Measurements from ENCODE around the gene STRN4.

The STRN4 gene

DNA sequence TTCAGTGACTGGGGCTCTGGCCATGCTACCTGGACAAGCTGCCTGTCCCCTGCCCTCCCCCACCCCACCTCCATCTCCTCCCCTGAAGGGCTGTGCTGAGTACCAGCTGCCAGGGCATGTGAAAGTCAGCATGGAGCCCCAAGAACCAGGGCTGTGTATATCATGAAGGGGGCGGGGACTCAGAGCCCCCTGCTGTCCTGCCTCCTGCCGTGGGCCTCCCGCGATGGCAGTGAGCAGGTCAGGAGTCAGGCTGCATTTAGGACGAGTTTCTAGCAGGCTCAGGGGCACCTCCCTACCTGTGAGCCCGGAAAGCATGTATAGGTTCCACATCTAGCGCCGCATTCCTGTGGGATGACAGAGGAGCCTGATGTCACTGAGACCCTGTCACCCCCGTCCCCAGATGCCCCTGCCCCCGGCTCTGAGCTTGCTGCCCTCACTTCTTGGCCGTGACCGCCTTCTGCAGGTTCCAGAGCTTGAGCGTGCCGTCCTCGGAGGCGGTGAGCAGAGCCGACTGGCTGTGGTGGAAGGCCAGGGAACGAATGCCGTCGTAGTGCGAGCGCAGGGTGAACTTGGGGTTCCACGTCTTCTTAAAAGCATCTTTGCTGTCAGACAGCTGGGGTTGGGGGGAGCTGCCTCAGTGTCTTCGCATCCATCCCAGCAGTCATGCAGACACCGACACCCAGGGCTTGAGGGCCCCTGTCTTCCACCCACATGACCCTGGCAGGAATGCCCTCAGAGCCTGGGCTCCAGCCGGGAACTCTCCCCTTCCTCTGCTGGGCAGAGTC is 21.0 kb downstream of the STRN4 start:
- DNase-seq (ENCODE audit: low read depth in 2 of 2) = no peak

DNA sequence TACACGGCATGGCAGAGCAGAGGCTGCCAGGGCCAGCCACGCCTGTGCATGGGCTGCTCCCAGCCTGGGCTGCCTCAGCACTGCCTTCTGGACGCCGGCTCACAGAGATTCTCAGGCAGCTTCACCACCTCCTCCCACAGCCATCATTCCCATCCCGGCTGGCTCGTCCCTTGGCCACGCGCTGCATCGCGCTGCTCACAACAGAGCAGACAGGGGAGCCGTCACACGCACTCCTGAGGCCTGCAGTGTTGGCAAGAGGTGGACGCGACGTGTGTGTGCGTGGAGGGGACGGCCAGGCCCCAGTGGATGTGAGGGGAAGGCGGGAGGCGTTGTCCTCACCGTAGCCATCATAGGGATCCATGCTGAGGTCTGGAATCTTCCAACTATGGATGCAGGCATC is 21.8 kb downstream of the STRN4 start:
- DNase-seq (ENCODE audit: low read depth in 2 of 2) = no peak

DNA sequence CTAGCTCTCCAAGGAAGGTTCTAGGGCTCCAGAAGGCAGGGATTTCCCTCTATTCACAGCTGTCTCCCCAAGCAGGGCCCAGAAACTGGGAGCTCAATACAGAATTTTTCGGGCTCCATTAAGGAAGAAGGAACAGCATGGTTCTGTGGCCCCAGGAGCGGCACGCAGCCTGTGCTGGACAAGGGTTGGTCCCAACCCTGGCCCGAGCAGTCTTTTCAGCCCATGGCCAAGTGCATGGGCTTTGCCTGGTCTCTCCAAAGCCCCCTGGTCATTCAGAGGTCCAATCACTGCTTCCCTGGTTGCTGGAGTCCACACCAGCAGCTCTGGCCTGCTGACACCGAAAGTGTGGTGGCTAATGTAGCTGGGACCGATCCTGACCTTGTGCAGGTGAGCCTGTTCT is 22.8 kb downstream of the STRN4 start:
- no peak for DNase-seq (ENCODE audit: low read depth in 2 of 2)

DNA sequence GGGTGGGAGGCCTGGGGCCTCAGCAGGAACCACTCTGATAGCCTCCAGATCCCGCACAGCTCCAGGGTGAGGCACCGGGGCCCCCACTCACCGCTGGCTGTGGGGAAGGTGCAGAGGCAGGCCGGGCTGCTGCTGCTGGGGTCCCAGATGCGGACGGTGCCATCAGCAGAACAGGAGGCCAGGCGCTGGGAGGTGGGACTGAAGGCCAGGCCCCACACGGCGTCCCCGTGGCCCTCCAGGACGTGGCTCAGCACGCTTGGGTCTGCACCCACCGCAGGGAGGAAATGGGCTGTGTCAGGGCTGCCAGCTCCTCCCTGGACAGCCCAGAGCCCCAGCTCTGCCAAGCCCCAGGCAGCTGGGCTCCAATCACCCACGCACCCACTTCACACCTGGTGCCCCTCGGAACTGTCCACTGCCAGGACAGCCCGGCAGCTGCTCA is 23.2 kb downstream of the STRN4 start:
- no peak for DNase-seq (ENCODE audit: low read depth in 2 of 2)

DNA sequence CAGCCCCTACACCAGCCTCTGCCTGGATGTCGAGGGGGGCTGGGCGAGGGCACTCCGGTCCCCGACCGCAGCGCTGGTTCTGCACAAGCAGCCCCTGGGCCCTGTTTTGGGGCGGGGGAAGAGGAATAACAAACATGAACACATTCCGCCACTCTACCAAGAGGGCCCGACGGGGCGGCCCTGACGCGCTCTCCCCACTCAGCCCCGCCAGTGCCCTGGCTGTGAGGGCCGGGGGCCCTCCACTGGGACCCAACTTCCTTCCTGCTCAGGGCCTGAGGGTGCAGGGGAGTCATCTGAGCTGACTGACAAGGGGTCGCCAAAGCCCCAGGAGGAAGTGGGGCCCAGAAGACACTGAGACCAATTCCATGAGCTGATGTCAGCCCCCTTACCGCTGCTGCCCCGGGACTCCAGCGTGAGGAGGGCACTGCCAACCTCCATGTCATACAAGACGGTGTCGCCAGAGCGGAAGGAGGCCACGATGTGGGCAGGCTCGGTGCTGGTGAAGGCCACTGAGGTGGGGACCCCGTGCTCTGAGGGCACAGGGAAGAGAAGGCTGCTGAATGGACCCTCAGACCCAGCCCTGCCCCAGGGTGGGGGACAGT is 23.7 kb downstream of the STRN4 start:
- no peak for DNase-seq (ENCODE audit: low read depth in 2 of 2)

DNA sequence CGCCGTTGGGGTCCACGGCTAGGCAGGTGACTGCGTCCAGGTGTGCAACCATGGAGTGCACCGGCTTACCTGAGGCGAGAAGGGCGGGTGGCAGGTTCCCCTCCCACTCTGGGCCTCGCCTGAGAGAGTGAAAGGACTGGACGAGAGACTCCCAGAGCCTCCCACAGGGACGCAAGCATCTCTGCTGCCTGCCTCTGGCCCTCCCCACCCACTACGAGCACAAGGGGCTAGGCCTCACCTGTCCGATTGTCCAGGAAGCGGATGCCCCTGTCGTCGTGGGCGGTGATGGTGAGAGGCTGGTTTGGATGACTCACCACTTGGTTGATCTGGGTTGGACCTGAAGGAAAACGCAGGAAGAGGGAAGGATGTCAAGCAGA is 24.3 kb downstream of the STRN4 start:
- DNase-seq (ENCODE audit: low read depth in 2 of 2) = no peak

DNA sequence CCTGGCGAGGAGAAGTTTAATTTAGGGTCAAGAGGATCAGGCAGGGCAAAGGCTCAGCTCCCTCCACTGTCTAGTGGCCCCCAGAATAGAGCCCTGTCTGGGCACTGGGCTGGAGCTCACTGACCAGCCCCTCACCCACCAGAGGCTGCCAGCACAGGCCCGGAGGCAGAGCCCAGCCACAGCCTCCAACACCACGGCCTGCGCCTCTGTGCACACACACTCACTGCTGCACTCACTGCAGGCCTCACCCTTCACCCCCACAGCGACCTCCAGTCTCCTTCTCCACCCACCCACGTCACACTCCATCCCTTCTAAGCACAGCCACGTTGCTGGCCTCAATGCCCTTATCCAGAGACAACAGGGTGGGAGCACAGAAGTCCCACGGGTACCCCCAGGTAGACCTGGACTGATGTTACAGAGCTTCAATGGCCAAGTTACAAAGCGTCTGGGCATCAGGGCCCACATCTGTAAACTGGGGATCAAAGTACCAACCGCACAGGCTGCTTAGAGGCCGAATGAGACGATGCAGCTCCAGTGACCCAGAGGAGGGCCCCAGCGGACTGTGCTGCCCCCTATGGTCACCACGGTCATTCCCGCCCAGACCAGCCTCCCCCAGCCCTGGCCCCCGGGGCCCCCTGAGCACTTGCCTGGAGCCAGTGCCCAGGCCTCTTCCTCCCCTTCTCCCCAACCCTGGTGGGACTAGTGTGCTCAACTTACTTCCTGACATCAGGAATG is 24.8 kb downstream of the STRN4 start:
- DNase-seq (ENCODE audit: low read depth in 2 of 2) = no peak

DNA sequence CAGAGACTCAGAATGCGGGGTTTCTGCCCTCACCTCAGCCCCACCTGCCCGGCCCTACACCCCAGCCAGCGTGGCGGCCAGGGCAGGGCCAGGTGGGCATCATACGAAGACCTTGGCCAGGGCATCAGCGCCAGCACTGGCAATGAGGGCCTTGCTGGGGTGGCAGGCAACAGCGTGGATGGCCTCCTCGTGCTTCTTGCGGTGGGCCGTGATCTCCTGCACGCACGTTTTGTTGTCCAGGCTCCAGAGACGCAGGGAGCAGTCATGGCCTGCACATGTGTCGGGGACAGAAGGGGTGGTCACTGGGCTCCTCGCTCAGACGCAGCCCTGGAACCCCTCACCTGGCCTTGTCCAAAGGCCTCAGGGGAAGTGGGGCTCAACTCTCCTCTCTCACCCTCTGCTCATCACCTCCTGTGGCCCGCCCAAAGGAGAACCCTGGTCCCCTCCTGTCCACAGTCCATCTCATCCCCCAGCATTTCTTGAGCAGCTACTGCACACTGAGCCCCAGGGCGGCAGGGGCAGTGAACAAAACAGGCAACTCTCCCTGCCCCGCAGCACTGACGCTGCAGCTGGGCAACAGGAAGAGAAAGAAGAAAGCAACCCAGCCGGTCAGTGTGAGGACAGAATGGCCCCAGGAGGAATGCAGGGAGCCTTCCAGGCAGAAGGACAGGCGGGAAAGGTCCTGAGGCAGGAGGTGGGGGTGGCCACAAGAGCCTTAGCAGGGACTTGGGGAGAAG is 25.6 kb downstream of the STRN4 start:
- DNase-seq (ENCODE audit: low read depth in 2 of 2) = no peak

DNA sequence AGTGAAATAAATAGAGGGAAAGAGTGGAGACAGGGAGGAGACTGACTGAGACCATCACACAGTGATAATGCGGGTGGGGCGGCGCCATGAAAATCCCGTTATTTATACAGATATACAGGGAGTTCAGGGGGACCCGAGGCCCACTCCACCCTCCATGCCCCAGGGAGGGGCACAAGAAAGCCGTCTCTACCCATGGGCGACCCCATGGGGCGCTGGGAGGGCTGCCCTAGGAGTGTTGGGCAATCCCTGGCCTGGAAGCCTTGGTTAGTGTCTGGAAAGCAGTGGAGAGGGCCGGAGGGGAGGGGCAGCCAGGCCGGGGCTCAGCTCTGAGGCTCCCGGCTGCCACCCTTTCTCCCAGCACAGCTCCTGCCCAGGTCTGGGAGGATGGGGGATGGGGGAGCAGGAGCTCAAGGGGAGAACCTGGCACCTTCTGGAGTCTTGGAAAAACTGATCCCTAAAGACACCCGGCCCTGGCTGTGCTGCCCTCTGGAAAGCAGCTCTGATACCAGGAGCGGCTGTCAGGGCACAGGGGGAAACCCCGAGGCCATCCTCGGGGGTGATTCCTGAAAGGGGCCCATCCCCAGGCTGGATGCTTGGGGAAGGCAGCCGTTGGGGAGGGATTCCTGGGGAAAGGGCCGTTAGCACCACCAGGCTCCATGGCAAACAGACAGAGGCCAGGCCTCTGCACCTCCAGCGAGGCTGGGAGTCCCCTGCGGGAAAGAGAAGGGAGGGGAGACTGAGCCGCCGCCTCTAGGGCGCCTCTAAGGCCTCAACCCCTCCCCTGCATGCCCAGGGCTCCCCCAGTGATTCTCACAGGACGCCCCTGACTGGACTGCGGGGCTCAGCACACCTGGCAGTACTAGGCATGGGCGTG is 26.4 kb downstream of the STRN4 start:
- DNase-seq (ENCODE audit: low read depth in 2 of 2) = no peak

DNA sequence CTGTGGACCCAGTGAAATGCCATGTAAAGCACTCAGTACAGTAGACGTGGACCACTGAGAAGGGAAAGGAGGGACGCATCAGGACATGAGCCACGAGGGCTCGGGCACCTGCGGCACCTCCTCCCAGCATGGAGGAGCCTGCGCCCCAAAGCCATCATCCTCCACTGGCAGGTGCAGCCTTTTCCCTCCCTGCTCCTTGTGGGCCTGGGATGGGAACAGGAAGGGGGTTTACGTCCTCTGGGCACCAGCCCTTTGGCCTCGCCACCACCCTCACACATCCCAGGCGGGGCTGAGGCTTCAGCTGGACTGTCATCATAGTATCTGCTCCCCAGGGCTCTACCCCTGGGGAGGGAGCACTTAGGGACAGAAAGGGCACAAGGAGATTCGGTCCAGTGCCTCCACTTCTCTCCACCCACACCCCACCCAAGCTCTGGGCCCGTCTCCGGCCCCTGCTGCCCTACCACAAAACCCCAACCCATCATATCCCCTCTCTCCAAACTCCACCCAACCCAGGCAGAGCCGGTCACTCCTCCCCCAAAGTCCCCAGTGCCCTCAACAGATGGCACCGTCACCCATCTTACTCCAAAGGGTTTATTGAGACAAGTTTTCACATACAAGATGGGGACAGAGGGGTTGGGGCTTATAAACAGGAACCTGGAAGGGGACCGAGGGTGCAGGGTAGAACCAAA is 27.2 kb downstream of the STRN4 start:
- no peak for DNase-seq (ENCODE audit: low read depth in 2 of 2)

DNA sequence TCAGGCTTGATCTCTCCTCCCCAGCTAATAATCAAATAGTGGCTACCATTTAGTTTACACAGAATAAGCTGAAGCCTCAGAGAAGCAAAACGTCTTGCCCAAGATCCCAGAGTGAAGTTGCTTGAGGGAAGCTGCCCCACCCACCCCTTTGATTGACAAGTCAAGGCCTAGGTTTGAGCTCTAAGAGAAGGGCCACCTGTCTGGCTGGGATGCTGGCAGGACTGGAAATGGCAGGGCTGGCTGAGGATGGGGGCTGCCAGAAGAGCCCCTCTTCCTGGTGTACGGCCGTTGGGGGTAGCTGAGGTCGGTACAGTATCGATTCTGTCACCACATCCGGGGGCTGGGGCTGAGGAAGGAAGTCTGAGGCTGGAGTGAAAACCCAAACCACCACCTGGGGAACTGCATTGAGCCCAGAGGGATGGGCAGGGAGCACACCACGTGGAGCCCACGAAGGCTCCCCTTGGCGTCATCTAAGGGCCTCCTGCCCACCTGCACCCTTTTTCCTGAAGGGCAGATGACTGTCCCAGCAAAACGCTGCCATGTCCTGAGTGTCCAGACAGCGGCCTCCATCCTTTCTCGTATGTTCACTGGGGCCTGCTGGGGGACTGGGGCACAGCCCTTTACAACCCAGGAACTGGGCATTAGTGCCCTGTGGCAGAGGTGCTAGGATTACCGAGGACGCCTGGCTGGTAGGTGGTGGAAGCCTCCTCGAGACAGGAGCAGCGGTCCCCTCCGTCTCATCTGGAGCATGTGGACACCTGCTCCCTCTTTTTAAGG is 27.9 kb downstream of the STRN4 start:
- no peak for DNase-seq (ENCODE audit: low read depth in 2 of 2)

DNA sequence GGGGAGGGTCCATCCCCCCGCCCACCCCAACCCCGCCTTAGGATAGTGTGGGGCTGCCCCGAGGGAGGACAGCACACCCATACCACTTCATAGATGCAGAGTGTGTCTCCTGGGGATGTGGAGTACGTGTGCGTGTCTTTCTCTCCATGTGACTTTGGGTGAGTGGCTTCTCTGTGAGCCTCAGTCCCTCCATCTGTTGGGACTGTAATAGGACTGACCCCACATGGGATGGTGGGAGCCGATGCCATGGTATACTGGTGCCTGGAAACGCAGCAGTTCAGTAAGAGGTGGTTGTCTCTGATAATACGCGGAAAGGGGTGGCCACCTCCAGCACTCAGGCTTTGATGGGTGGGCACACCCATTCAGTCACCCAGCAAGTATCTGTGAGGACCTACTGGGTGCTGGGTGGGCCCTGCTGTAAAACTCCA is 28.5 kb downstream of the STRN4 start:
- no peak for DNase-seq (ENCODE audit: low read depth in 2 of 2)

DNA sequence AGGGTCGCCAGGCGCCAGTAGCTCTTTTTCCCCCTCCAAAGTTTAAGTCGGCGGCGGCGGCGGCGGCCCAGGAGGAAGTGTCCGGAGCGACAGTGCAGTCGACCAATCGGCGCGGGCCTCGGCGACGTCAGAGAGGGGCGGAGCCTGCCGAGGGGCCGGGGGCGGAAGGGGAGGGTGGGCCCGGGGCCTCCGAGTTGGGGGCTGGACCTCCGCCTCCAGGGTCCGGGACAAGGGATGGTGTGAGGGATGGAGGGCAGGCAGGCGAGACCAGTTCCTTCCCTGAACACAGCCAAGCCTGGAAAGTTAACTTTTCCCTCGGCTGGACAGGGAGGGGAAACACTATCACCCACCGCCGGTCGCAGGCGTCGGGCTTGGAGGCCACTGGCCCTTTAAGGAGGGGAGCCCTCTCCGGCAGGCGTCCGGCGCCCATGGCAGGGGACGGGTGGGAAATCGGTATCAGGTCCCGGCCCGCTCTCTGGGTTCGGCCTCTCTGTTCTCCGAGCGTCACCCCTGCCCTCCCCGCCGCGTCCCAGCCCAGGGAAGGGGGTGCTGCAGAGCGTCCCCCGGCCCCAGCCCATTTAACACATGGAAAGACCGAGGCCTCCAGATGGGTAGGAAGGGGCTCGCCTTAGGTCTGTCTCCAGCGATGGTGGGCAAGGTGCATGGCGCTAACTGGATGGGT is 29.1 kb downstream of the STRN4 start, which contains the start of gene PRKD2:
PRKD2 (minus strand) TSS at position 81 of the 682 bp plus-strand sequence. CDS start 744 bp downstream, outside the sequence.
- peak; percentile 62 to 65 for DNase-seq (ENCODE audit: low read depth in 2 of 2)

DNA sequence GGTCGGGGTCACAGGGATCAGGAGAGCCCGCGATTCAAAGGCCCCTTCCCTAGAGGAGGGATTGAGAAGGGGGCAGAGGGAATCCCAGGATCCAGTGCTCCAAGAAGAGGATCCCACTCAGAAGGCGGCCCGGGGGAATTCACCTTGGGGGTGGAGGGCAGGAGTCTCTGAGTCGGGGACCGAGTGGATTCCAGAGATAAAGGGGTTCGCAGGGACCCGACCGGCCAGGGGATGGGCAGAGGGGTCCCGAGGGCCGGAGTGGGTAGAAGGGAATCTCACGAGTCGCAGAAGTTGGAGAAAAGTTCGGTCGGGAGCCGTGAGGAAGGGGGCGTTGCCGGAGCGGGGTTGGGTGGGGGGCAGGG is 29.6 kb downstream of the STRN4 start:
- no peak for DNase-seq (ENCODE audit: low read depth in 2 of 2)

DNA sequence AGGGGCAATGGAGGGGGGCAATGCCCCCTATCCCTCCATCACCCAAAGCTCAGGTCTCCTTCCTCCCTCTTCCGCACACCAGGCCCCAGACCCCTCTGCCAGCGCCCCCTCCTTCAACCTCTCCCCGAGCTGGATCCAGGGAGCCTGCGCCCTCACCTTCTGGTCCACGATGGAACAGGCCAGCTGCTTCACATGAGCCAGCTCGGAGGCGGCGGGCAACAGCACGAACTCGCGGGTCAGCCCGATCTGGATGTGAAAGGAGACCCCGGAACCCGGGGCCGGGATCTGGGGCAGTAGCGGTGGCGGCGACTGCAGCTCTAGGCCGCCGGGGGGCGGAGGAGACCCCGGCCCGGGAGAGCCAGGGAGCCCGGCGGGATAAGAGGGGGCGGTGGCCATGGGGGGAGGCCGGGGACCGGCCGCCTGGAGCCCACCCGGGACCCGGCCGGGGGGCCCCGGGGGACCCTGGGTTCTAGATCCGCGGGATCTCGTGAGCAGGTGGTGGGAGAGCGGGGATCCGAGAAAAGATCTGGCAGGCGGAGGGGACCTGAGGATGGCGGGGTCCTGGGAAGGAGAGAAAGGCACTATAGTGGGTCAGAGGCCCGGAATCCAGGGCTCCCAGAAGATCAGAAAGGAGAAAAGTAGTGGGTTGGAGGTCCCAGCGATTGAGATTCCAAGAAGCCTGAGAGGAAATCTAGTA is 30.1 kb downstream of the STRN4 start:
- no peak for DNase-seq (ENCODE audit: low read depth in 2 of 2)

DNA sequence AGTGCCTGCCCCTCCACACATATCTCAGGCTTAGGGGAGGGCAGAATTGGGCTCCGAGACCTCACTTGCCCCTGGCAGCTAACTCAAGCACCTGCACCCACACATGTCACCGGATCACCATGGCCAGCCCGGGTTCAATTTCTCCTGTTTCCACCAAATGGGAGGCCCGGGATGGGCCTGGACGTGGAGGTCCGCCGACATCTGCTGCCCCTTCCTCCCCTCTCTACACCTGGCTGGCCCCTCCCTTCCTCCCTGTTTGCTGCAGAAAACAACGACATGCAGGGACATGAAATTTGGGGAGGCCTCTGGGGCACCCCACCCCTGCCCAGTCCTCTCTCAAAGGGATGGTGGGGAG is 30.7 kb downstream of the STRN4 start:
- no peak for DNase-seq (ENCODE audit: low read depth in 2 of 2)

DNA sequence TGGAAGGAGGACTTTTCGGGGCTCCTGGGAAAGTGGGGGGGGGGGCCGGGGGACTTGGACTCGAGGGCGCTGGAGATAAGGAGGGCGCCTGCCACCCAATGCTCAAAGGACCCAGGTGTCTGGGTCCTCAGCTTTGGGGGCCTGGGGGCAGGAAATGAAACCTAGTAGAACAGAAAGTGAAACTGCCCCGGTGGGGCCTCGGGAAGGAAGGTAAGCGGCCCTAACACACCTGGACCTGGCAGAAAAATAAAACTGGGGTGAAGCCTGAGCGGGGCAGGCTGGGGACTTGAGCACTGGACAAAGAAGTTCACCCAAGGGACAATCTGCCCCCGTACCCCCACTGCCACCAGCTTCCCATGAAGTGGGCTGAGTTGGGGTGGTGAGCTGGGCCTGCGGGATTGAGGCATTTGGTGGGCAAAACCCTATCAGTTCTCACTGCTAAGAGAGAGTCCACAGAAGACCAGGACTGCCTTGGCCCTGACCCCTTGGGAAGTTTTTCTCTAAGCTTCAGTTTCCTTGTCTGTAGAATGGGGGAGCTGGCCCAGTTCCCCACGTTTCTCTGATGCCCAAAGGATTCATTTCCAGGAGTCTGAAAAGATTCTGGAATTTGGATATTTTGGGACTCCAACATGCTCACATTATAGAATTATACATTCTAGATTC is 31.7 kb downstream of the STRN4 start:
- DNase-seq (ENCODE audit: low read depth in 2 of 2) = no peak

DNA sequence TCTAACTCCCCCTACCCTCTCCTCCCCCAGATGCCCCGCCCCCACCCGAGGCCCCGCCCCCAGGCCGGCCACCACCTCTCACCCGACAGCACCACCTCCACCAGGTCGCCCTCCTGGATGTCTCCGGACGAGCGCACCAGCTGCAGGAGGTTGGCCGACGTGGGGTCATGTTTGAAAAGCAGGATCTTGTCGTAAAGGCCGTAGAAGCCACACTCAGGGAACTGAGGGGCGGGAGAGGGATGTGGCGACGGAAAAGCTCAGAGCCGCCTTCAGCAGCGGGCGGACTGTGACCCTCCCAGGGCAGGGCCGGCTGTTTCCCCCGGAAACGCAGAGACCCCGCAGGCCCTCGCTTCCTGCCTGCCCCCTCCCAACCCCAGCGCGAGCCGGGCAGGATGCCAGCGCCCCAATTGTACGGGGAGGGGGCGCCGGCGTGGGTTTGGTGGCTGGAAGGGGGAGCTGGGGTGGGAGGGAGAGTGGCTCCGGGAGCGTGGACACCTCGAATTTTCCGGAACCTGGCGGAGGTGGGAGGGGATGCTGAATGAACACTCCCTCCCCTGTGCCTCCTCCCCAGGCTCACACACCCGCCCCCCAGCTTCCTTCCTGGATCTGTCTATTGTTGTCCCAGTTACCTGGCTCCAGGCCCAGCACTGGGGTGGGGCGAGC is 32.3 kb downstream of the STRN4 start:
- DNase-seq (ENCODE audit: low read depth in 2 of 2) = peak; percentile 54 to 57

All from fibroblast of skin of left quadriceps (primary cell).